ENCODE measurements around the gene NDRG3. TPM values are rescaled to one million over a fixed set of nuclear protein-coding genes. Genes with fewer than 3 reads are reported as not detected.

Gene NDRG3
- total RNA-seq, 1 donor from 2014 or later, result 33.1 TPM

GRCh38 chr20:36761125-36761524, 15.2 kb upstream of the NDRG3 start:
- no peak overlapping the region for H3K27ac Mint-ChIP-seq (ENCODE audit: unreplicated experiment)

GRCh38 chr20:36760647-36761046, 14.8 kb upstream of the NDRG3 start:
- Mint-ChIP-seq H3K9me3 (ENCODE audit: unreplicated experiment) (no peaks in the 10 kb centered on the region), H3K27ac (ENCODE audit: unreplicated experiment) (no peak overlapping the region), H3K4me3 (ENCODE audit: unreplicated experiment) (no peak overlapping the region), H3K4me1 (ENCODE audit: low read depth, unreplicated experiment) (no peaks in the 10 kb centered on the region), H3K36me3 (ENCODE audit: low read depth, unreplicated experiment) (peaks cover under 1% of the 10 kb centered on the region), H3K27me3 (ENCODE audit: low read depth, unreplicated experiment) (no peaks in the 10 kb centered on the region)
- Histone ChIP-seq H3K4me1 (ENCODE audit: insufficient read depth, low read length) (no peaks in the 10 kb centered on the region), H3K36me3 (ENCODE audit: insufficient read depth, low read length) (peaks cover 6% of the 10 kb centered on the region), H2AFZ (ENCODE audit: low read depth, low read length) (no peak overlapping the region), H3K9ac (ENCODE audit: low read length) (no peak overlapping the region), H4K20me1 (ENCODE audit: insufficient read depth, low read length) (no peaks in the 10 kb centered on the region), H3K27me3 (ENCODE audit: insufficient read depth, low read length) (no peaks in the 10 kb centered on the region), H3K27ac (ENCODE audit: low read depth, low read length) (no peak overlapping the region), H3K4me3 (ENCODE audit: insufficient read depth, low read depth, low read length) (no peak overlapping the region), H3K9me3 (ENCODE audit: insufficient read depth, low read depth, low read length) (no peaks in the 10 kb centered on the region), H3K79me2 (ENCODE audit: insufficient read depth, low read length) (no peaks in the 10 kb centered on the region), H3K4me2 (ENCODE audit: low read length) (no peak overlapping the region)
- DNase-seq (ENCODE audit: low read depth) (no peak), FAIRE-seq (no peak)
- TF ChIP-seq EZH2 (IDR thresholded peaks at IDR 0.05; ENCODE audit: insufficient read depth, low read length) (no peak), CTCF (IDR thresholded peaks at IDR 0.05; ENCODE audit: insufficient read depth, low read depth, low read length) (no peak)

More at GRCh38 chr20:36761125-36761524, 15.2 kb upstream of the NDRG3 start:
- H2AFZ ChIP-seq (ENCODE audit: low read depth, low read length), result no peak overlapping the region
- Mint-ChIP-seq H3K36me3 (ENCODE audit: low read depth, unreplicated experiment) (no peaks in the 10 kb centered on the region), H3K4me3 (ENCODE audit: unreplicated experiment) (no peak overlapping the region), H3K27me3 (ENCODE audit: low read depth, unreplicated experiment) (no peaks in the 10 kb centered on the region), H3K4me1 (ENCODE audit: low read depth, unreplicated experiment) (no peaks in the 10 kb centered on the region), H3K9me3 (ENCODE audit: unreplicated experiment) (no peaks in the 10 kb centered on the region)
- H3K9ac ChIP-seq (ENCODE audit: low read length), result no peak overlapping the region
- H4K20me1 ChIP-seq (ENCODE audit: insufficient read depth, low read length), result no peaks in the 10 kb centered on the region
- peaks cover 6% of the 10 kb centered on the region for H3K36me3 ChIP-seq (ENCODE audit: insufficient read depth, low read length)
- TF ChIP-seq EZH2 (IDR thresholded peaks at IDR 0.05; ENCODE audit: insufficient read depth, low read length), result no peak
- no peak for TF ChIP-seq CTCF (IDR thresholded peaks at IDR 0.05; ENCODE audit: insufficient read depth, low read depth, low read length)
- H3K9me3 ChIP-seq (ENCODE audit: insufficient read depth, low read depth, low read length), result no peaks in the 10 kb centered on the region
- H3K79me2 ChIP-seq (ENCODE audit: insufficient read depth, low read length), result no peaks in the 10 kb centered on the region
- no peak overlapping the region for H3K27ac ChIP-seq (ENCODE audit: low read depth, low read length)
- no peak for DNase-seq (ENCODE audit: low read depth)
- no peaks in the 10 kb centered on the region for H3K4me1 ChIP-seq (ENCODE audit: insufficient read depth, low read length)
- no peak overlapping the region for H3K4me3 ChIP-seq (ENCODE audit: insufficient read depth, low read depth, low read length)
- no peak for FAIRE-seq
- no peak overlapping the region for H3K4me2 ChIP-seq (ENCODE audit: low read length)
- no peaks in the 10 kb centered on the region for H3K27me3 ChIP-seq (ENCODE audit: insufficient read depth, low read length)

- Histone ChIP-seq H3K79me2 (ENCODE audit: insufficient read depth, low read length) (no peaks in the 10 kb centered on the region), H2AFZ (ENCODE audit: low read depth, low read length) (no peak overlapping the region), H3K36me3 (ENCODE audit: insufficient read depth, low read length) (peaks cover 6% of the 10 kb centered on the region), H3K27ac (ENCODE audit: low read depth, low read length) (no peak overlapping the region), H3K4me3 (ENCODE audit: insufficient read depth, low read depth, low read length) (no peak overlapping the region), H4K20me1 (ENCODE audit: insufficient read depth, low read length) (no peaks in the 10 kb centered on the region), H3K4me1 (ENCODE audit: insufficient read depth, low read length) (no peaks in the 10 kb centered on the region), H3K9ac (ENCODE audit: low read length) (no peak overlapping the region), H3K4me2 (ENCODE audit: low read length) (no peak overlapping the region), H3K27me3 (ENCODE audit: insufficient read depth, low read length) (no peaks in the 10 kb centered on the region), H3K9me3 (ENCODE audit: insufficient read depth, low read depth, low read length) (no peaks in the 10 kb centered on the region)
- peaks cover 2% of the 10 kb centered on the region for H3K36me3 Mint-ChIP-seq (ENCODE audit: low read depth, unreplicated experiment)
- H3K9me3 Mint-ChIP-seq (ENCODE audit: unreplicated experiment), result no peaks in the 10 kb centered on the region
- no peaks in the 10 kb centered on the region for H3K27me3 Mint-ChIP-seq (ENCODE audit: low read depth, unreplicated experiment)
- H3K27ac Mint-ChIP-seq (ENCODE audit: unreplicated experiment), result no peak overlapping the region
- H3K4me3 Mint-ChIP-seq (ENCODE audit: unreplicated experiment), result no peak overlapping the region
- DNase-seq (ENCODE audit: low read depth) (no peak), FAIRE-seq (no peak)
- TF ChIP-seq CTCF (IDR thresholded peaks at IDR 0.05; ENCODE audit: insufficient read depth, low read depth, low read length) (no peak), EZH2 (IDR thresholded peaks at IDR 0.05; ENCODE audit: insufficient read depth, low read length) (no peak)
- H3K4me1 Mint-ChIP-seq (ENCODE audit: low read depth, unreplicated experiment), result peaks cover 7% of the 10 kb centered on the region
These were observed 12.4 kb upstream of the NDRG3 start for GRCh38 chr20:36758276-36758675.

All from astrocyte (in vitro differentiated cells and primary cell).